Stimulated activated CD4-positive, alpha-beta T cell treated with anti-CD3 and anti-CD28 coated beads, Interleukin-12 subunit alpha, Interleukin-12 subunit beta, amount 100 ng/mL, for 48 hours (primary cell): ENCODE measurements around the gene GALNTL6.

ENCODE experiments used
- DNase-seq, 3 donors: peaks; one replicate each; pipeline ENCODE4 v3.0.0-alpha.2; 2020; ENCODE audit warnings: low read depth in 2 of 3, low spot score in 1 of 3

Gene GALNTL6

DNA sequence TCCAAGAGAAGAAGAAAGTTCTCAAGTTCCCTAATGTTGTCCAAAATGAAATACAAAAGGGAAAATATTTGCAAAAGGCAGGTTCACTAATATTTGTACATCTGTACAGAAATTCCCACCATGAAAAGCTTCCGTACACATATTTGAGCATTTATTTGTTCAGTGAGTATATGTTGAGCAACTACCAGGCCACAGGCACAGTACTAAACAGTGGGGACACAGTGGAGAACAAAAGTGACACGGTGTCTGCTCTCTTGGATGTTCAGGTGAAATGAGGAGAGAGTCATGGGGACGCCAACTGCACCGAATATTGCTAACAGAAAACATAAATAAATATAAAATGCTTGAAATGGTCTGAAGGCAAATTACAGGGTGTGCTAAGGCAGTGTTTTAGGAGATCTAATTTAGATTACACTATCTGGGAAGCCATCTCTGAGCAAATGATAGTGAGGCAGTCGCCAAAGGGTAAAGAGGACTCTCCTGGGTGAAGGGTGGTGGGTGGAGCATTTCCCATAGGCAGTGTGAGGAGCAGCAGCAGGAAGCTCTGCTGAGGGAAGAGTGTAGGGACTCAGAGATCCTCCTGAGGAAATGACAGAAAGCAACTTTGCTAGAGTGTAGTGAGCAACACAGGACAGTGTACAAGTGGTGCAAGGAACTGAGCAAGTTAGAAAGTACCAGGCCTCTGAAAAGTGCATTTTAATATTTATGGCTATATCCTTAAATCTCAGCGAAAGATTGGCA lies 375.2 kb downstream of the GALNTL6 start:
- DNase-seq, result no peak

DNA sequence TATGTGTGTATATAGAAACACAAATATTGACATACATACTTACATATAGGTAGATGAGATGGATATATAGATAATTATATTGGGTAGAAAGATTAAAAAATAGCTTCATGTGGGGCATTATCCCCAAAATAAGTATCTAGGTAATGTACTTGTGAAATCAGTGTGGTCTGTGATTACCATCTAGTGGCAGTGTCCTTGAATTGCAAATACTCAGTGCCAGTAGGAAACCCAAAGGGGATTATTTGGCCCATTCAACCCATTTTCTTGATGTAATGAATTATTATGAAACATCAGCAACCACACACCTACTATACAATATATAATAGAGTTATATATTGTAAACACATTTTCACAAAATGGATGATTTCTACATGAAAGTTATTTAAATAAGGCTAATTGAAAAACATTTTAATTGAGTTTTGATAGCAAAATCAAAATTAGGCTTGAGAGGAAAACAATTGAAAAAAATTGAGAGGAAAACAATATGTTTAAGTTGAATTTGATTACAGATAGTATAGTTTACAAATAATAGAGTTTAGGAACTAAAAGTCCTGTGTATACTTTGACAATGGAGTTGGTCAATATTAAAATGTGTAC lies 389.4 kb downstream of the GALNTL6 start:
- DNase-seq, result no peak

DNA sequence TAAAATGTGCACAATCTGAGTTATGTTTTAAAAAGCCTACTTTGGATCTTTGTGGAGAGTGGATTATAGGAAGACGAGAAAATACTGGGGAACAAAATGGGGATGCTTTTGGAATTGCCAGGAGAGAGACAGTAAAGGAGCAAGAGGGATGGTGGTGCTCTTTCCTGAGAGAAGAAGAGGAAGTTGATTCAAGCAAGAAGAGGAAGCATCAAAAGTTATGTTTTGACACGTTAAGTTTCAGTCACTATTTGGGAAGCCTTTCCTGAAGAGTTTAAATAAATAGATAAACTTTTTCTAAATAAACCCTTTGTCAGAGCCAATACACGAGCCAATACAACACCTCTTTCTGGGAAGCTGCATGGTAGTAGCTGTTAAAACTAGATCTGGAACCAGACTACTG lies 394.1 kb downstream of the GALNTL6 start:
- DNase-seq, result no peak

DNA sequence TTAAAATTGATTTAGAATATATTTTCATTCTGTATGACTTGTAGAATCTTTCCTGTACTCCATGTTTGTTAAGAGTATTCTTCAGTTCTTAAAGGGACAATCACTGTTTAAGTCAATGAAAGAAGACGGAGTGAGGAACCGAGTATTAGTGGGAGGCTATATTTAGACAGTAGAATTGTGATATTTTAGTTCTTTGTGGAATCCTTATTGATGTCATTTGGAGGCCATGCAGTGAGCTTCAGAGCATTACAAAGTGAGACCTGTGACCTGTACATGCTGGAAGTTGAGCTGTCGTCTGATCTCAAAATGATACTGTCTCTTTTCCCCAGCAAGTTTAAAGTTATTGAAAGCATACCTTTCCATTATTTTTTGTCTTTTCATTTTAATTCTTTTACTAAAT lies 394.7 kb downstream of the GALNTL6 start:
- DNase-seq, result no peak

DNA sequence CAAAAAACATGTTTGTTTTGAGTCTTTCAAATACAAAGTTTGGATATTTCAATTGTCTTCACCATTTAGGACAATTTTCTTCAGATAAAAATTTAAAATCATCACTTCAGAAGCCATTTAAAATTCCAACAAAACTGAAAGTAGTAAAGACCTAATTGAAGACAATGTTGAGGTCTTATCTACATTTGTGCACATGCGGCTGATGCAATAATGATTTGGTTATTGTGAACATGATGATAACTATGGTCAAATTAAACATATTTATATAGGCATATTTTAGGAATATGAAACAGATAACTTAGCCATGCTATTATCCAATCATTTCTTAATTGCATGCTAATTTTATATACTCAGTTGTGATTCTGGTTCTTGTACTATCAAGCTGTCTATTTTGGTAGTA lies 407.5 kb downstream of the GALNTL6 start:
- DNase-seq, result no peak

DNA sequence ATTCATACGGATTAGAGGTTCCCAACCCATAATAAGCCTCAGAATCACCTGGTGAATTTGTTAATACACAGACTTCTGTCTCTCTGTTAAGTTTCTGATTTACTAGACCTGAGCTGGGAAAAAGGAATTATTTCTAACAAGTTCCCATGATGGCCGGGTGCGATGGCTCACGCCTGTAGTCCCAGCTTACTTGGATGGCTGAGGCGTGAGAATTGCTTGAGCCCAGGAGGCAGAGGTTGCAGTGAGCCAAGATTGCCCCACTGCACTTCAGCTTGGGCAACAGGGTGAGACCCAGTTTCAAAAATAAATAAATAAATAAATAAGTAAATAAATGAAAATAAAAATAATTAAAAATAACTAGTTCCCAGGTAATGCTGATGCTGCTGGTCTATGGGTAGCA lies 412.3 kb downstream of the GALNTL6 start:
- DNase-seq, result no peak

DNA sequence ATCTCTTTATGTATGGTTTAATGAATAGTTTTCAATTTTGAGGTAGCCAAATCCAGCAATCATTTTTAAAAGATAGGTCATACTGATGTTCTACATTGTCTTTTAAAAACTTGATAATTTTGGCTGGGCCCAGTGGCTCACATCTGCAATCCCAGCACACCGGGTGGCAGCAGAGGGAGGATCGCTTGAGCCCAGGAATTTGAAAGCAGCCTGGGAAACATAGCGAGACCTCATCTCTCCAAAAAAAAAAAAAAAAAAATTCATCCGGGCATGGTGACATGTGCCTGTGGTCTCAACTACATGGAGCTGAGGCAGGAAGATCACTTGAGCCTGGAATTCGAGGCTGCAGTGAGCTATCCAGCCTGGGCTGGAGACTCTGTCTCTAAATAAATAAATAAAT lies 419.8 kb downstream of the GALNTL6 start:
- DNase-seq, result no peak

DNA sequence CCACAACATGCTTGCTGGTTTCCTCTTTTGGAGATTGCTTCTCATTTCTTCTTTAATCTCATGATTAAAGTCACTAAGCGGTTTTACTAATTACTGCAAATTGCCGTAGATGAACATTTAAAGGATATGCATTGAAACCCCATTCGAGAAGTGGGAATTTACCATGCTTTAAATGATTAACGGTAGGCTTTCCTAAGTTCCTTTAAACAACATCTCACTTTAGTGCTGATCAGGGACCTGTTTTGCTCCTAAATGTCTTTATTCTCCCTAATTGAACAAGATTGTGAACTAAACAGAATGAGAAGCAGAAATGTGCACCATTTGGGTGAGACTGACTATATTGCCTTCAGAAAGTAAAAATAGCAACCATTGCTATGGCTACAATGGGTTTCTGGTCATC lies 430.3 kb downstream of the GALNTL6 start:
- DNase-seq, result no peak

DNA sequence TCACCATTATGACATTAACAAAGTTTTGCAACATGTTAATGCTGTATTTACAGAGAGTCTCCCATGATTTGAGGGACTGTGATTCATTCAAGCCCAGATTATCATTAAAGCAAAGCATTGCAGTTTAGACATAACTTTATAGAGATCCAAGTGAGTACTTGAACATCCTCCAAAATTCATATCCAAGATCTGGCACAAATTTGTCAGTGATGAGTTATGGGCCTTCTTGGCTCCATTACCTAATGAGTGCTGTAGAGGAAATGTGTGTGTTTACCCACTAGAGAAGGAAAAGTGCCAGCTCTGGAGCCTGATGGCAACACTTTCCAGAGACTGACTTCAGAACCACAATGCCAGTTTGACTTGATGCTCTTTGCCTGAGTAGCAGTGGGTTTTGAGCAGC lies 432.3 kb downstream of the GALNTL6 start:
- DNase-seq, result no peak

DNA sequence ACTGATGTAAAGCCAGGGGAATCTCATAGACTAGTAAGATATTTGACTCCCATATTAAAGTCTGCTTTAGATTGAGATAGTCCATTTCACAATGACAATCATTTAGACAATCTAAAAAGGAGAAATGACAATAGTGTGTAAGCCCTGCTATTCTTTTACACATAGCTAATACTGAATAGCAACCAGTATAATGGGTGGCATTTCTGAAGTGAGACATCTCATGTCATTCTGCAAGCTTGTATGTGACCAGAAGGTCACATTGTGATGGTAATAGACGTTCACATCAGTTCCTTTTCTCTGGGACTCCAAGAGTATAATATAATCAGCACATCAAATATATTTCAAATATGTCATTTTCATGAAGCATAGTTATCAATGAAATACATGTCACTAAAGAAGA lies 440.2 kb downstream of the GALNTL6 start:
- DNase-seq, result no peak

DNA sequence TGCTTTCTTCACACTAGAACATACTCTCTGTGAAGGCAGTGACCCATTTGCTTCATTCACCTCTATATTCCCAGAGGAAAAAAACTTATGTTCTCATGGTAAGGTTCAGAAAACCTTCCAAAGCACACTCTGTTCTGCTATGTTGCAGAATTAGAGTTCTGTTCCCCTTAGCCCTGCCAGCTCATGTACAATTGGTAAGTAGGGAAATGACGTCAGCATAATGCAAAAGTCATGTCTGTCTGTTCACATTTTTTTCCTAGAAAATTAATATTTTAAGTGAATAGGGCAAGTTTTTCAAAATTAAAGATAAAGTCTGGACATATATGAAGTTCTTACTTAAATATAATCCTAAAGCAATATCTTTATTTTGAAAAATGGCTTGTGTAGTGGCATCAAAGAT lies 443.6 kb downstream of the GALNTL6 start:
- no peak for DNase-seq

DNA sequence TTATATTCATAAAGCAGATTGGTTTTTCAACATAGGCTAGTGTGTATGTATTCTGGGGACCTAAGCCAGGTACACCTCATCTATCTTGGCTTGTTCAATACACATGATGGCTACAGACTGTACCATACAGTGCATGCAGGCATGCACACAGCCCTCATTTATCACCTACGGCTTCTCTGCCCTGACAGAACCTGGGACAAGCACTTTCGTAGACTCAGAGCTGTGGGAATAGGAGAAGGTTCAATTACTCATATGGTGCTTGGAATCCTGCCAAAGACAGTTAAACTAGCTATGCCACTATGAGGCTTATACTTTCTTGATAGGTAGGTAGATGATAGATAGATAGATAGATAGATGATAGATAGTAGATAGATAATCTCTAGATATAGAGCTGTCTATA lies 457.2 kb downstream of the GALNTL6 start:
- no peak for DNase-seq

DNA sequence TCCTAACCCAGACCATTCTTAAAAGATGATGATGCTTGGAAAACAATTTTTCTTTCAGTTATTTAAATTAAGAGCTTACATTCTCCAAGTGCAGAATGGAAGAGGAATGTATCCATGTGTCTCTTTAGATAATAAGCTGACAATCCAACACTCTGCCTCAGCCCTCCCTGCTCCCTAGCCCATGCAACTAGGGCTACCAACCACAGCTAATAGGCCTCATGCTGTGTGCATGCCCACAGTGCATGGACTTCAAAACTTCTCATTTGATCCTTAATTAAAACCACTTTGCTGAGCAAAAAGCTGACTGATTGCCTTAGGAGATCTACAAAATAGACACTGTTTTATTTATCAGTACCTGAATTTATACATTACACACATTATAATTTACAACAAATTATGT lies 473.9 kb downstream of the GALNTL6 start:
- DNase-seq, result no peak

DNA sequence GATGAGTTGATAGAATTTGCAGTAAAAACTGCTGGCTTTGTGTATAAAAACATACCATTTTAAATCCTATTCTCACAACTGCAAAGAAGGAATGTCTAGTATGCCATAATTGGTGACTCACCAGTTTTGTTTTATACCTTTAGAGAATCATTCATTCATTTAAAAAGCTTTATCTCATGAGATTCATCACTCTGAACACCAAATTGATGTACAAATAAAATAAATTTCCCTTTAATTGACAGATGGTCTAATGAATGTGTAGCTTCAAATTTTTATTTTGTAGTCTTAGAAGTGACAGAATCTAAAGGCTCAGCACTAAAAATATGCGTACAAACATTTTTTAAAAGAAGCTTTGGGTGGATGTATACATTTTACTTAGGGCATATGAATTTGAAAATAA lies 492.5 kb downstream of the GALNTL6 start:
- no peak for DNase-seq

DNA sequence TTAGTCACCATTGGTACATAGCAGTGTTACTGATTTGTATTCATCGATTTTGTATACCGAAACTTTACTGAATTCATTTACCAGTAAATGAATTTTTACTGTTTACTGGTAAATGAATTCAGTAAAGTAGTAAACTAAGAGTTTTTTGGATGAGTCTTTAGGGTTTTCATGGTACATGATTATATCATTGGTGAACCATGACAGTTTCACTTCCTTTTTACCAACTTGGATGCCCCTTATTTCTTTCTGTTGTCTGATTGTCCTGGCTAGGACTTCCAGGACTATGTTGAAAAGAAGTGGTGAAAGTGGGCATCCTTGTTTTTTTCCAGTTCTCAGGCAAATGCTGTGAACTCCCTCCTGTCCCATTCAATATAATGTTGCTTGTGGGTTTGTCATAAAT lies 494.9 kb downstream of the GALNTL6 start:
- no peak for DNase-seq

DNA sequence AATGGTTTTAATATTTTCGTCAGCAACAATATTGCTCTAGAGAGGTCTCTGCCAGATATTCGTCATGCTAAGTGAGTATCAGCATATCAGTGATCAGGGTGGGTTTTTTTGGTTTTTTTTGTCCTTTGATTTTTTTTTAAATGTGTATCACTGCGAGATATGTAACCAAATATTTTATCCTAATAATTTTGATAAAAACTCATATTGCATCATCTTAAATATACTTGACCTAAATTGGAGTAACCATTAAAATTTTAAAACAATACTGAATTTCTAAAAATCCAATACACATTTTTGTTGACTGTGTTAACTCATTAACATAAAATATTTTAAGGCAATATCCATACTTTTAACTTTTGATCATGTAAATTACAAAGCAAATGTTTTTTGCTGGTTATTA lies 498.5 kb downstream of the GALNTL6 start:
- no peak for DNase-seq

DNA sequence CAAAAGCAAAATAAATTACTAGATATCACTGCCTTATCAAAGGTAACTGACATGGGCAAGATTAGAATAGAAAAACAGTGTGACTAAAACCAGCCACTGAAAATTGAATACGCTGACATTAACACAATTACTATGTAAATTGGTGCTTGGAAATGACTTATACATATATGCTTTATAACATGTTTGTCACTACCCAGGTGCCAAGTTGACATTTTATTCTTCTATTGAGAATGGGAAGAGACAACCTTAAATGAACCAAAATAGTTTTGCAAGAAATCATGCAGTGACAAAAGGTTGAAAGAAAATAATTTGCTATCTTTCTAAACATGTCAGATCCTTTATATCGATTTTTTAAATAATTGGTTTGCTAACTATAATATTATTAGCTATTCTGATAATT lies 510.1 kb downstream of the GALNTL6 start:
- no peak for DNase-seq

DNA sequence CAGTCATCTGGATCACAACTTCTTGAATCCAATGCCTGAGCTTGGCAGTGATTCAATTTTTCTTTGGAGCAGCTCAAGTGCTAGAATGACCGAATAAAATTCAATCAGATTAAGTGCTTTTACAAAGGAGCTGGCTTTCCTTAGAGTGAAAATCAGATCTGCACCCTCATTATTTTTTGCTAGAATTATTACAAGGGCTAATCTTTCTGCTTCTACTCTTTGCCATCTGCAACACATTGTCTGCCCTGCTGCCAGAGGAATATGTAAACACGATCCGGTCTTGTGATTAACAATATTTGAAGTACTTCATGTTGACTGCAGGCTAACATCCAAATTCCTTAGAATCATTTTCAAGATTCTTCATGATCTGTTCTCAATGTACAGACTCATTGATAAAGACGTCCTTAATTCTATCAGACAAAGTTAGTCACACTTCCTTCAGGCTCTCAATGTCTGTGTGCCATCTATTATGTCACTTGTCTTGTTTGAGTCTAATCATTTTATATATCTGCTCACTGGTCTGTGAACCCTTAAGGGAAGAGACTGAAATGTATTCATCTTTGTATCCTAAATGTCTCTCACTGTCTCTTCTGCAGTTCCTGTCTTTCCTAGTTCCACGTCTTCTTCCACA lies 531.2 kb downstream of the GALNTL6 start:
- DNase-seq, result no peak

DNA sequence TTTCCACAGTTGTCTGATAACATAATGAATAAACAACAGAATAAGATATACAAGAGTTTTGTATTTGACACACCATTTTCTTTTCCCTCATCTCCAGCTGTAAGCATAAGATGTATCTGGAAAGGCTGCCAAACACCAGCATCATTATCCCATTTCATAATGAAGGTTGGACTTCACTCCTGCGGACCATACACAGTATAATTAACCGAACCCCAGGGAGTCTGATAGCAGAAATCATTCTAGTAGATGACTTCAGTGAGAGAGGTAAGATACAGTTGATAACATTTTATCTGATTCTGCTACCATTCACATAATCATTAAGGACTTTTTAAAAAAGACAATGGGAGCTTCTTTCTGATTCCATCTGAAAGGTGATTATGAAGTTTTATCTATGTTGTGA lies 535.2 kb downstream of the GALNTL6 start:
- no peak for DNase-seq

DNA sequence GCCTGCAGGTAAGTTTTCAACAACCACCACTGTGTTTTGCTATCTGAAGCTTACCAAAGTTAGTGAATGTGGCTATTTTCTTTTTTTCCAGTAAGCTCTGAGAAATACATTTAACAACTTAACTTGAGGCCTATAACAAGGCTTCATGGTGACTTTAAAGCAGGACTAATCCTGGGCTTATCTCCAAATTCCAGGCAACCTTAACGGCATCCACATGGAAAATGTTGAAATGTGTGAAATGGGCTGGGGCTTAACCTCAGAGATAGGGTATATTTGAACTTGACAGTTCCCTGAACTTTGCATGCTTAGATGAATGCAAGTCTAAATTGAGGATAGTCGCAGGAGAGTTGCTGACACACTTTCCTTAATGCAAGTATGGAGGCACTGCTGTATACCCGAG lies 539.2 kb downstream of the GALNTL6 start:
- no peak for DNase-seq

DNA sequence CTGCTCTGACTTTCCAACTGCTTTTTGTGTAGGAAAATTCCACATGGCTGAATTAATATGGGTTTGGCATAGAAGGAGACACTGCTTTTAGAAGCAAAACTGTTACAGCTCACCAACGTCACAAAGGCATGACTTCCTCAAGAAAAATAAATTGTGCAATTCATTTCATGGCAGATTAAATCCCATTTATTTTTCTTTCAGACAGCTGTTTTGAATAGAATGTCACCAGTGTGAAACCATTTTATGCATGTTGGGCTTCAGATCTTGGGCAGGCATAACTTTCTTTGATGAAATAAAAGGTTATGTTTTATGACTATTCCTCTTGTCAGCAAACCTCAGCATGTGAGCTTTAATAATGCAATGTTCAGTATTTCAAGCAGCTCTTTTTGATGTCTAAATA lies 542.8 kb downstream of the GALNTL6 start:
- DNase-seq, result no peak

DNA sequence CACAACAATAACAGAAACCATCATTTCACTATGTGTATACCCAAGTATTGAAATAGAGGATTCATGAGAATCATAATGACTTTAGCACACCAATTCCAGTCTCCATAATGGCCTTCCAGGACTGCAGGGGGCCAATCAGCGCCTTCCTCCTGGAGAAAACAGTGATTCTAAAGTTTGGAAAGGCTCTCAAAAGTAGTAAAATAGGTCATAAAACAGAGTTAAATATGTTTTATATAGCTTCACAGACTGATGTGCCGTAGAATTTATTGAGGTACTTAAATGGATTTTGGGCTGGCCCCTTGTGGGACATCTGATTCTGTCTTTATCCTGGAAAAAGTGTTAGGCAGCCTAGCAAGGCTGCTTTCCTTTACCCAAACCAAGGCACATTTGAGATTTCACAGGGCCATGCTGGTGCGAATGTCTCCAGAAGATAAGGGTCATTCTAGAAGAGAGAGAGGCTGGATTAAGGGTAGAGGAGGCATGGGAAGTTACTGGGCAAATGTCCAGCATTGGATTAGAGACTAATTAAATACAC lies 543.9 kb downstream of the GALNTL6 start:
- DNase-seq, result no peak

DNA sequence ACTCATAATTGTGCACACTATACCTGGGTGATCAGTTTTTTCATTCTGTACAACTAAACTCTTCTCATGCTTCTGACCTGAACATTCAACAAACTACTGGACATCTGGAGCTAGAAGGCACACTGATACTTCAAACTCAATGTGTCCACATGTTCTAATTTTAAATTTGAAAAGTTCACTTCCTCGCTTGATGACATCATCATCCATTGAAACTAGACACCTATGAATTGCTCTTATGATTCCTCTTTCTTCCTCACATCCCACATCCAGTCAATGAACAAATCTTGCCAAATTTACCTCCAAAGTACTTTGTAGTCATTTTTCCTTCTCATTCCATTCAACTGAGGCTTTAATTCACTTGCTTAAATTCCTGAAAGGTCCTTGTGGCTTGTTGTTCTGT lies 549.4 kb downstream of the GALNTL6 start:
- DNase-seq, result no peak
